Measurements from ENCODE around the gene SNUPN. TPM values are rescaled to one million over a fixed set of nuclear protein-coding genes. Genes with fewer than 3 reads are reported as not detected.

Gene SNUPN
- total RNA-seq, 2 experiments from 2014 or later, result 44.4 to 71.1 TPM

DNA sequence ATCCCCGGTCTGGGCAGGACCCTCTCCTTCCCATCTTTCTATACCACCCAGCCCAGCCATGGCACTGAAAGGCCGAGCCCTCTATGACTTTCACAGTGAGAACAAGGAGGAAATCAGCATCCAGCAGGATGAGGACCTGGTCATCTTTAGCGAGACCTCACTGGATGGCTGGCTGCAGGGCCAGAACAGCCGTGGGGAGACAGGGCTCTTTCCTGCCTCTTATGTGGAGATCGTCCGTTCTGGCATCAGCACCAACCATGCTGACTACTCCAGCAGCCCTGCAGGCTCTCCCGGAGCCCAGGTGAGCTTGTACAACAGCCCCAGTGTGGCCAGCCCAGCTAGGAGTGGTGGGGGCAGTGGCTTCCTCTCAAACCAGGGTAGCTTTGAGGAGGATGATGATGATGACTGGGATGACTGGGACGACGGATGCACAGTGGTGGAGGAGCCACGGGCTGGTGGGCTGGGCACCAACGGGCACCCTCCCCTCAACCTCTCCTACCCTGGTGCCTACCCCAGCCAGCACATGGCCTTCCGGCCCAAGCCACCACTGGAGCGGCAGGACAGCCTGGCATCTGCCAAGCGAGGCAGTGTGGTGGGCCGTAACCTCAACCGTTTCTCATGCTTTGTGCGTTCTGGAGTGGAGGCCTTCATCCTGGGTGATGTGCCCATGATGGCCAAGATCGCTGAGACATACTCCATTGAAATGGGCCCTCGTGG lies 23.7 kb upstream of the SNUPN start:
- ChIA-PET POLR2A (no interaction called here), CTCF (ENCODE audit: unreplicated experiment) (no interaction called here)
- no peaks in the 10 kb centered on the region for H3K79me2 ChIP-seq (ENCODE audit: insufficient read depth, low read depth, low read length)

GRCh38 chr15:75648156-75649000 lies 22.9 kb upstream of the SNUPN start:
- H3K4me2 ChIP-seq (ENCODE audit: low read length), result peak overlapping the region; percentile 70
- no TSS peak for BruUV-seq (replicated peaks)
- H3K4me3 ChIP-seq (ENCODE audit: low read depth, low read length, poor library complexity, severe bottlenecking), result peak overlapping the region; percentile 67
- H2AFZ ChIP-seq (ENCODE audit: low read length), result peak overlapping the region; percentile 57; the same call in 1 of the 2 replicates
- H4K20me1 ChIP-seq (ENCODE audit: insufficient read depth, low read length), result no peaks in the 10 kb centered on the region
- peaks cover 8% of the 10 kb centered on the region for H3K4me1 ChIP-seq (ENCODE audit: insufficient read depth, low read length, poor library complexity, severe bottlenecking)
- H3K9me3 ChIP-seq (ENCODE audit: low read length), result no peaks in the 10 kb centered on the region
- POLR2A ChIA-PET, result no interaction called here
- no peaks in the 10 kb centered on the region for H3K9me2 ChIP-seq (ENCODE audit: insufficient read depth, low read length)
- TF ChIP-seq EZH2phosphoT487 (IDR thresholded peaks at IDR 0.05; ENCODE audit: borderline replicate concordance, low read depth, low read length), result no peak
- TF ChIP-seq, protein P1, sequence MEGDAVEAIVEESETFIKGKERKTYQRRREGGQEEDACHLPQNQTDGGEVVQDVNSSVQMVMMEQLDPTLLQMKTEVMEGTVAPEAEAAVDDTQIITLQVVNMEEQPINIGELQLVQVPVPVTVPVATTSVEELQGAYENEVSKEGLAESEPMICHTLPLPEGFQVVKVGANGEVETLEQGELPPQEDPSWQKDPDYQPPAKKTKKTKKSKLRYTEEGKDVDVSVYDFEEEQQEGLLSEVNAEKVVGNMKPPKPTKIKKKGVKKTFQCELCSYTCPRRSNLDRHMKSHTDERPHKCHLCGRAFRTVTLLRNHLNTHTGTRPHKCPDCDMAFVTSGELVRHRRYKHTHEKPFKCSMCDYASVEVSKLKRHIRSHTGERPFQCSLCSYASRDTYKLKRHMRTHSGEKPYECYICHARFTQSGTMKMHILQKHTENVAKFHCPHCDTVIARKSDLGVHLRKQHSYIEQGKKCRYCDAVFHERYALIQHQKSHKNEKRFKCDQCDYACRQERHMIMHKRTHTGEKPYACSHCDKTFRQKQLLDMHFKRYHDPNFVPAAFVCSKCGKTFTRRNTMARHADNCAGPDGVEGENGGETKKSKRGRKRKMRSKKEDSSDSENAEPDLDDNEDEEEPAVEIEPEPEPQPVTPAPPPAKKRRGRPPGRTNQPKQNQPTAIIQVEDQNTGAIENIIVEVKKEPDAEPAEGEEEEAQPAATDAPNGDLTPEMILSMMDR (conservative IDR thresholded peaks at IDR 0.05; ENCODE audit: low read length), result no peak; the same call in 1 of the 2 replicates
- DNase-seq (ENCODE audit: low spot score), result no peak
- no peaks in the 10 kb centered on the region for H3K36me3 ChIP-seq (ENCODE audit: insufficient read depth, low read length)
- no peak overlapping the region for H3K27ac ChIP-seq (ENCODE audit: low read depth, low read length, poor library complexity, severe bottlenecking)
- H3K79me2 ChIP-seq (ENCODE audit: insufficient read depth, low read depth, low read length), result no peaks in the 10 kb centered on the region
- CTCF ChIA-PET (ENCODE audit: unreplicated experiment), result no interaction called here
- intact Hi-C loops (cut with micrococcal nuclease; ENCODE audit: unreplicated experiment), result no loop called here

More for the DNA sequence above, 23.7 kb upstream of the SNUPN start:
- no peak for TF ChIP-seq EZH2phosphoT487 (IDR thresholded peaks at IDR 0.05; ENCODE audit: borderline replicate concordance, low read depth, low read length)
- TF ChIP-seq, protein P1 (conservative IDR thresholded peaks at IDR 0.05; ENCODE audit: low read length), result no peak
- no peaks in the 10 kb centered on the region for H3K9me3 ChIP-seq (ENCODE audit: low read length)
- H2AFZ ChIP-seq (ENCODE audit: low read length), result no peak overlapping the region
- no TSS peak for BruUV-seq (replicated peaks)
- H3K36me3 ChIP-seq (ENCODE audit: insufficient read depth, low read length), result no peaks in the 10 kb centered on the region
- intact Hi-C loops (cut with micrococcal nuclease; ENCODE audit: unreplicated experiment), result no loop called here
- H3K27ac ChIP-seq (ENCODE audit: low read depth, low read length, poor library complexity, severe bottlenecking), result no peak overlapping the region
- H3K4me1 ChIP-seq (ENCODE audit: insufficient read depth, low read length, poor library complexity, severe bottlenecking), result peaks cover 8% of the 10 kb centered on the region
- no peaks in the 10 kb centered on the region for H3K9me2 ChIP-seq (ENCODE audit: insufficient read depth, low read length)
- H4K20me1 ChIP-seq (ENCODE audit: insufficient read depth, low read length), result no peaks in the 10 kb centered on the region
- no peak overlapping the region for H3K4me2 ChIP-seq (ENCODE audit: low read length)
- DNase-seq (ENCODE audit: low spot score), result no peak
- H3K4me3 ChIP-seq (ENCODE audit: low read depth, low read length, poor library complexity, severe bottlenecking), result no peak overlapping the region
